B cell (primary cell): ENCODE measurements around the gene SUB1. TPM values are rescaled to one million over a fixed set of nuclear protein-coding genes. Genes with fewer than 3 reads are reported as not detected.

Experiments
- ATAC-seq: fragments of 200-7000 bp; cut with Tn5 transposase; one replicate; pipeline ENCODE4 v1.10.0; 2021; ENCODE audit warnings: low read depth, mild to moderate bottlenecking, moderate number of reproducible peaks, moderate library complexity
- CTCF ChIA-PET: fragments of 350-600 bp; sonication (Branson Sonifier 250); formaldehyde crosslinking; loops from one replicate; lab custom pipeline; 2021; ENCODE audit warnings: antibody characterized with exemption, inconsistent platforms; lab: Charles Lee
- POLR2A ChIA-PET: fragments of 350-600 bp; sonication (Branson Sonifier 250); formaldehyde crosslinking; loops from one replicate; lab custom pipeline; 2021; ENCODE audit warnings: antibody characterized with exemption; lab: Charles Lee
- DNase-seq: peaks from one replicate; pipeline ENCODE4 v3.0.0; 2013
- H2AFZ ChIP-seq: 2 replicates; pipeline ENCODE4 v1.6.1; 2012; ENCODE audit warnings: mild to moderate bottlenecking, low read depth, low read length; ENCODE audit not compliant: insufficient read depth, poor library complexity, severe bottlenecking
- H3K27ac ChIP-seq, 2 donors: 1 replicate in 1 of 2; 2 replicates in 1 of 2; pipeline ENCODE4 v1.5.1; 2012 to 2013; ENCODE audit warnings: low read length in 2 of 2, mild to moderate bottlenecking in 2 of 2, moderate library complexity in 1 of 2
- H3K27me3 ChIP-seq, 4 experiments: fragments of 200-600 bp in 1 of 4; sonication (generic) in 1 of 4; replicated peaks in 1 of 4; 1 replicate in 2 of 4; 2 replicates in 2 of 4; pipeline versions ENCODE4 v1.6.1 to v1.7.0; 2013 to 2016; ENCODE audit warnings: low read length in 3 of 4, mild to moderate bottlenecking in 2 of 4, mixed read lengths in 1 of 4, moderate library complexity in 1 of 4; ENCODE audit not compliant: insufficient read depth in 4 of 4, control insufficient read depth in 3 of 4; ENCODE audit errors: control extremely low read depth in 1 of 4
- H3K36me3 ChIP-seq, 2 experiments: replicated peaks in 1 of 2; 1 replicate in 1 of 2; 2 replicates in 1 of 2; pipeline versions ENCODE4 v1.6.1 to v1.7.1; 2013; ENCODE audit warnings: low read length in 1 of 2; ENCODE audit not compliant: insufficient read depth in 2 of 2, control insufficient read depth in 1 of 2; ENCODE audit errors: control extremely low read depth in 1 of 2, extremely low read depth in 1 of 2
- H3K4me1 ChIP-seq, 2 donors: fragments of 200-600 bp in 1 of 2; sonication (generic) in 1 of 2; 1 replicate in 1 of 2; 2 replicates in 1 of 2; pipeline versions ENCODE4 v1.5.1 to v1.6.1; 2013 to 2017; ENCODE audit warnings: low read length in 2 of 2; ENCODE audit not compliant: control insufficient read depth in 2 of 2, insufficient read depth in 2 of 2
- H3K4me2 ChIP-seq: replicated peaks from 2 replicates; pipeline ENCODE3; 2012; ENCODE audit warnings: mild to moderate bottlenecking, low read depth, low read length; ENCODE audit not compliant: poor library complexity, severe bottlenecking
- H3K4me3 ChIP-seq, 5 experiments: fragments of 200-600 bp in 1 of 5; sonication (generic) in 1 of 5; 1 replicate in 3 of 5; 2 replicates in 2 of 5; pipeline versions ENCODE4 v1.5.1 to v1.7.0; 2011 to 2016; ENCODE audit warnings: low read length in 4 of 5, mild to moderate bottlenecking in 4 of 5, low read depth in 2 of 5, control low read depth in 1 of 5, moderate library complexity in 1 of 5; ENCODE audit not compliant: insufficient read depth in 1 of 5; ENCODE audit errors: control extremely low read depth in 1 of 5, extremely low read depth in 1 of 5
- H3K79me2 ChIP-seq: fragments of 200-600 bp; sonication (generic); one replicate; pipeline ENCODE4 v1.6.0; 2016; ENCODE audit warnings: low read length; ENCODE audit not compliant: control insufficient read depth, insufficient read depth
- H3K9ac ChIP-seq: fragments of 200-600 bp; sonication (generic); 2 replicates; pipeline ENCODE4 v1.6.1; 2017; ENCODE audit warnings: mild to moderate bottlenecking, low read length, moderate library complexity
- H3K9me3 ChIP-seq, 3 donors: one replicate each; pipeline versions ENCODE4 v1.6.1 to v1.7.1; 2013; ENCODE audit warnings: low read length in 2 of 3; ENCODE audit not compliant: control insufficient read depth in 2 of 3, insufficient read depth in 1 of 3; ENCODE audit errors: control extremely low read depth in 1 of 3
- H4K20me1 ChIP-seq: 2 replicates; pipeline ENCODE4 v1.6.0; 2012; ENCODE audit warnings: mild to moderate bottlenecking, low read length; ENCODE audit not compliant: insufficient read depth, control insufficient read depth, poor library complexity, severe bottlenecking
- H3K27ac Mint-ChIP-seq: one replicate; pipeline ENCODE4 v1.8.0; 2021; ENCODE audit warnings: mixed read lengths
- H3K27me3 Mint-ChIP-seq: one replicate; pipeline ENCODE4 v1.8.0; 2021; ENCODE audit warnings: mixed read lengths
- H3K4me1 Mint-ChIP-seq: one replicate; pipeline ENCODE4 v1.8.0; 2021; ENCODE audit warnings: mixed read lengths
- H3K4me3 Mint-ChIP-seq: one replicate; pipeline ENCODE4 v1.8.0; 2021; ENCODE audit warnings: mixed read lengths
- H3K9me3 Mint-ChIP-seq: one replicate; pipeline ENCODE4 v1.8.0; 2022; ENCODE audit warnings: mixed read lengths; ENCODE audit not compliant: insufficient read depth
- CTCF ChIP-seq: fragments of 200-600 bp; IDR thresholded peaks from one replicate; pipeline ENCODE4 v1.8.0; 2022; ENCODE audit warnings: antibody characterized with exemption, mild to moderate bottlenecking
- EZH2 ChIP-seq: IDR thresholded peaks from 2 replicates; pipeline ENCODE4 v1.6.1; 2012; ENCODE audit warnings: borderline replicate concordance, low read depth, mild to moderate bottlenecking, moderate library complexity, low read length; ENCODE audit not compliant: insufficient read depth, poor library complexity, severe bottlenecking
- WGBS: methylation state at CpG from one replicate; pipeline ENCODE4 v1.1.5; 2013; ENCODE audit warnings: missing lambda C conversion rate; ENCODE audit not compliant: insufficient coverage; 5-methylcytosine and 5-hydroxymethylcytosine counted together
- intact Hi-C: fragments of 100-400 bp; cut with micrococcal nuclease; formaldehyde crosslinking; loops from one replicate; pipeline ENCODE4 v1.10.0; 2022
- polyA plus RNA-seq: library from polyadenylated mRNA; depleted of rRNA; stranded (reverse); fragments of >200 nt; gene quantifications from 2 replicates; pipeline ENCODE4 v1.2.3, GENCODE V29; 2012
- total RNA-seq, 2 donors: library from RNA; stranded (reverse); fragments of 120-200 nt in 1 of 2; gene quantifications; 1 replicate in 1 of 2; 2 replicates in 1 of 2; pipeline versions ENCODE4 v1.2.3 to v1.2.4, GENCODE V29; 2013 to 2022

Gene SUB1
- total and polyA plus RNA-seq, 2 donors (not counting 1 experiment from before 2014, with no cell fraction given): 55.4 to 117 TPM

DNA sequence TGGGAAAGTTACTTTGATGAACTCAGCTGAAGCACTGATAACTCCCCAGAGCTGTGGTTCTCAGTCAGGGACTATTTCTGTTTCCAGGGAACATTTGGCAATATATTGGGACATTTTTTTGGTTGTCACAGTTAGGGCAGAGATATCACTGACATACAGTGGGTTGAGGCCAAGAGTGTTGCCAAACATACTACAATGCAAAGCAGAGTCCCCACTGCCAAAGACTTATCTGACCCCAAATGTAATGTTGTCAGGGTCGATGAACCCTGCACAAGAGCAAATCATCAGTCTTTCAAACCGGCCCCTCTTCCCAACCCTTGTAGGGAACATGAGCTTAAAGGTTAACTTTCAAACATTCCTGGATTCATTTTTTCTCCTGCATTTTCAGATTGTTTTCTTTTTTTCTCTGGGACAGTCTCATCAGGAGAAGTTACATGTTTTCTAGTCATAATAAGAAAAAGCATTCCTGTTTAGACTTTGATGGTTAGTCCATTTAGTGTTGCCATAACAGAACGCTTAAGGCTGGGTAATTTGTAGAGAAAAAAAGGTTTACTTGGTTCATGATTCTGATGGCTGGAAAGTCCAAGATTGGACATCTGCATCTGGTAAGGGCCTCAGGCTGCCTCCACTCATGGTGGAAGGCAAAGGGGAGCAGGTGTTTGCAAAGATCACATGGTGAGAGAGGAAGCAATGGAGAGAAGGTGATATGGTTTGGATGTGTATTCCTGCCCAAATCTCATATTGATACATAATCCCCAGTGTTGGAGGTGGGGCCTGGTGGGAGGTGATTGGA lies 18.8 kb upstream of the SUB1 start:
- ATAC-seq: no peak
- ChIA-PET CTCF (no interaction called here), POLR2A (no interaction called here)

More for the DNA sequence above, 18.8 kb upstream of the SUB1 start:
- no peak overlapping the region for H3K27ac ChIP-seq
- no peak overlapping the region for H3K4me3 Mint-ChIP-seq
- H3K9me3 ChIP-seq: no peaks in the 10 kb centered on the region
- DNase-seq: no peak
- no peaks in the 10 kb centered on the region for H4K20me1 ChIP-seq
- intact Hi-C loops: no loop called here
- H3K9me3 Mint-ChIP-seq: no peaks in the 10 kb centered on the region
- no peaks in the 10 kb centered on the region for H3K36me3 ChIP-seq
- H3K27ac Mint-ChIP-seq: no peak overlapping the region
- no peaks in the 10 kb centered on the region for H3K79me2 ChIP-seq
- peaks cover 9% of the 10 kb centered on the region for H3K4me1 Mint-ChIP-seq
- H3K4me3 ChIP-seq: no peak overlapping the region
- H3K4me1 ChIP-seq: peaks cover 3 to 9% of the 10 kb centered on the region in 2 donors
- no peaks in the 10 kb centered on the region for H3K27me3 ChIP-seq
- no peak overlapping the region for H3K9ac ChIP-seq
- 100% methylated on average over 1 of the region's 3 CpGs for WGBS
- no peak overlapping the region for H2AFZ ChIP-seq
- no peaks in the 10 kb centered on the region for H3K27me3 Mint-ChIP-seq
- TF ChIP-seq EZH2: no peak
- no peak for TF ChIP-seq CTCF
- no peak overlapping the region for H3K4me2 ChIP-seq
